ENCODE measurements around the gene CYBC1.

- TF ChIP-seq GATA2 (IDR thresholded peaks at IDR 0.05; ENCODE audit: low read depth, low read length) (no peak), GATA3 (IDR thresholded peaks at IDR 0.05; ENCODE audit: low read depth, low read length) (no peak)
These were observed 50.9 kb downstream of the CYBC1 start for GRCh38 chr17:82399601-82400101.
